GM23338 (cell line): ENCODE measurements around the gene MAN2B2.

ENCODE experiments used
- CREB1 ChIP-seq: fragments of 250-450 bp; sonication (Bioruptor Pico); IDR thresholded peaks from 2 replicates; pipeline ENCODE4 v1.5.0; 2020; ENCODE audit warnings: low read depth, mild to moderate bottlenecking, moderate library complexity
- POLR2AphosphoS5 ChIP-seq: IDR thresholded peaks from 2 replicates; pipeline ENCODE4 v1.6.1; 2016; ENCODE audit warnings: antibody characterized with exemption, low read depth
- TF ChIP-seq, protein P1 (sequence below), 2 experiments: fragments of 200-600 bp in 1 of 2; sonication (generic) in 1 of 2; conservative IDR thresholded peaks; 2 replicates each; pipeline versions ENCODE4 v1.5.1 to v1.6.1; 2016 to 2017; ENCODE audit warnings: antibody characterized with exemption in 2 of 2, low read depth in 2 of 2, mild to moderate bottlenecking in 2 of 2, moderate library complexity in 1 of 2

DNA sequence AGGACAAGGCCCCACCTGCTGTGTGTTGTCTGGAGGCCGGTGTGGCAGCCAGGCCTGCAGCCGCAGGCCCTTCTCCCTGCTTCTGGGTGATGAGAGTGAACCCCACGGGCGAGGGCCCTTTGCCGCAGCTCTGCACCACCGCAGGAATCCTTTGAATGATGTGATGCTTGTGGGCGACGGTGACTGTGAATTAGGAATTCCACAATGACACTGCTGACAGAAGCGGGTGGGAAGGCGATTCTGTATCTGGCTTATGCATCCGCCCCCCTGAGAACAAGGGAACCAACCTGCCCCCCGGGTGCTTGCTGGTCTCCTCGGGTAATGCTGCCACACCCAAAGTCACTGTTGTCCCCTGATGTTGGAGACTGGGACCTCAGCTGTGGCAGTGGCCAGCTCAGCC lies 19.5 kb upstream of the MAN2B2 start:
- TF ChIP-seq, protein P1, sequence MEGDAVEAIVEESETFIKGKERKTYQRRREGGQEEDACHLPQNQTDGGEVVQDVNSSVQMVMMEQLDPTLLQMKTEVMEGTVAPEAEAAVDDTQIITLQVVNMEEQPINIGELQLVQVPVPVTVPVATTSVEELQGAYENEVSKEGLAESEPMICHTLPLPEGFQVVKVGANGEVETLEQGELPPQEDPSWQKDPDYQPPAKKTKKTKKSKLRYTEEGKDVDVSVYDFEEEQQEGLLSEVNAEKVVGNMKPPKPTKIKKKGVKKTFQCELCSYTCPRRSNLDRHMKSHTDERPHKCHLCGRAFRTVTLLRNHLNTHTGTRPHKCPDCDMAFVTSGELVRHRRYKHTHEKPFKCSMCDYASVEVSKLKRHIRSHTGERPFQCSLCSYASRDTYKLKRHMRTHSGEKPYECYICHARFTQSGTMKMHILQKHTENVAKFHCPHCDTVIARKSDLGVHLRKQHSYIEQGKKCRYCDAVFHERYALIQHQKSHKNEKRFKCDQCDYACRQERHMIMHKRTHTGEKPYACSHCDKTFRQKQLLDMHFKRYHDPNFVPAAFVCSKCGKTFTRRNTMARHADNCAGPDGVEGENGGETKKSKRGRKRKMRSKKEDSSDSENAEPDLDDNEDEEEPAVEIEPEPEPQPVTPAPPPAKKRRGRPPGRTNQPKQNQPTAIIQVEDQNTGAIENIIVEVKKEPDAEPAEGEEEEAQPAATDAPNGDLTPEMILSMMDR (conservative IDR thresholded peaks at IDR 0.05; ENCODE audit: low read depth in 2 of 2): no peak
- TF ChIP-seq POLR2AphosphoS5 (no peak), CREB1 (CRISPR knock-in tag) (no peak)
